Prostate gland (tissue), 2 donors: Measurements from ENCODE around the gene MTA1.

Experiments used
- POLR2A ChIP-seq: fragments of 450-650 bp; IDR thresholded peaks from one replicate; pipeline ENCODE4 v1.6.1; 2016; ENCODE audit warnings: antibody characterized with exemption, mild to moderate bottlenecking
- TF ChIP-seq, protein P1 (sequence below), 4 experiments: fragments of 200-600 bp in 2 of 4; fragments of 450-650 bp in 2 of 4; sonication (generic) in 2 of 4; IDR thresholded peaks; 1 replicate in 3 of 4; 2 replicates in 1 of 4; pipeline ENCODE4 v1.5.1; 2016 to 2019; ENCODE audit warnings: antibody characterized with exemption in 4 of 4, mild to moderate bottlenecking in 2 of 4, moderate library complexity in 2 of 4

DNA sequence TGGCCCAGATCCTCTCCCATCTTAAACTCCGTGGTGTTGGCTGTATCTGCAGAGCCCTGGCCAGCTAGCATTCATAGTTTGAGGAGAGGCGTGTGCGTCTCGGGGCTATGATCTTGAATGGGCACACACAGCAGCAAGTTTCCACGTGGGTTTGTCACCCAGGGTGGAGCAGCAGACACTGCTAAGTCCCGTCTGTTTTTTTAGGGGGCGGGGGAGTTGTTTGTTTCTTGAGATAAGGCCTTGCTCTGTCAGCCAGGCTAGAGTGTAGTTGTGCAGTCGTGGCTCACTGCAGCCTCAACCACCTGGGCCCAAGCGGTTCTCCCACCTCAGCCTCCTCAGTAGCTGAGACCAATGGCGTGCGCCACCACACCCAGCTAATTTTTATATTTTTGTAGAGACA is 41.4 kb upstream of the MTA1 start:
- TF ChIP-seq, protein P1, sequence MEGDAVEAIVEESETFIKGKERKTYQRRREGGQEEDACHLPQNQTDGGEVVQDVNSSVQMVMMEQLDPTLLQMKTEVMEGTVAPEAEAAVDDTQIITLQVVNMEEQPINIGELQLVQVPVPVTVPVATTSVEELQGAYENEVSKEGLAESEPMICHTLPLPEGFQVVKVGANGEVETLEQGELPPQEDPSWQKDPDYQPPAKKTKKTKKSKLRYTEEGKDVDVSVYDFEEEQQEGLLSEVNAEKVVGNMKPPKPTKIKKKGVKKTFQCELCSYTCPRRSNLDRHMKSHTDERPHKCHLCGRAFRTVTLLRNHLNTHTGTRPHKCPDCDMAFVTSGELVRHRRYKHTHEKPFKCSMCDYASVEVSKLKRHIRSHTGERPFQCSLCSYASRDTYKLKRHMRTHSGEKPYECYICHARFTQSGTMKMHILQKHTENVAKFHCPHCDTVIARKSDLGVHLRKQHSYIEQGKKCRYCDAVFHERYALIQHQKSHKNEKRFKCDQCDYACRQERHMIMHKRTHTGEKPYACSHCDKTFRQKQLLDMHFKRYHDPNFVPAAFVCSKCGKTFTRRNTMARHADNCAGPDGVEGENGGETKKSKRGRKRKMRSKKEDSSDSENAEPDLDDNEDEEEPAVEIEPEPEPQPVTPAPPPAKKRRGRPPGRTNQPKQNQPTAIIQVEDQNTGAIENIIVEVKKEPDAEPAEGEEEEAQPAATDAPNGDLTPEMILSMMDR (IDR thresholded peaks at IDR 0.05), result no peak
- TF ChIP-seq POLR2A, result no peak
